ENCODE results near the gene CCL27. TPM values are rescaled to one million over a fixed set of nuclear protein-coding genes. Genes with fewer than 3 reads are reported as not detected.

CCL27 gene
- total and polyA plus RNA-seq, 10 of the 15 experiments (the other 5 are each of a cell fraction or from before 2014, with no cell fraction given) = 0.45 TPM; not detected in 9

DNA sequence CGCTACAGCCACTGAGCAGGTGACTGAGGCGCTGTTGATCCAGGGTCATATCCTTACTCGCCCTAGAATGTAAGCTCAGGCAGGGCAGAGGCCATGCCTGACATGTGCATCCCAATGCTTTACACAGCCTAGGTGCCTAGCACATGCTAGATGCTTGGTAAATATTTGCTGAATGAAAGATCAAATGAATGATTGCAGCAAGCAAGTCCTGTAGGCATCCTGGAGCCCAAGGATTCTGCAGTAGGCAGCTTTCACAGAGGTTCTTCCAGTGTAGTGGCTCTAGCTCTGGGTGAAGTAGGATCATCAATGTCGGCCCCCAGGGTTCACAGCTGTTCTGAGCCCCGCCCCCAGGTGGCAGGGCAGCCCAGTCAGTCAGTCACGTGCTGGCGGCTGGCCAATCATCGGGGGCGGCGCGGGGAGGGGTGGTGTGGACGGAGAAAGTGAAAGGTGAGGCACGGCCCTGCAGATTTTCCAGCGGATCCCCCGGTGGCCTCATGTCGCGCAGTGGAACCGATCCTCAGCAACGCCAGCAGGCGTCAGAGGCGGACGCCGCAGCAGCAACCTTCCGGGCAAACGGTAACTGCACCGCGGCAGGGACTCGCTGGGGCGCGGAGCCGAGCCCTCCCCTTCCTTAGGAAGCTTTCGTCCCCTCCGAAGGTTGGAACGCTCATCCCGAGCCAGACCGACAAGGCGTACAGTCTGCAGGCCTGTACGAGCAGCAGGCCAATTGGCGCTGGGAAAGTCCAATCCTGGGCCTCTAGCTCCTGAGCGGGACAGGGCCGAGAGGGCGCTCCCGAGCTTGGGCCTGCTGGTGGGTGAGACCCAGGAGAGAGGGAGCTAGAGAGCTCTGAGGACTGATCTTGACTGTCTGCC, 16.0 kb downstream of the CCL27 start, which contains the start of gene GALT (continued):
- no peak for TF ChIP-seq MLLT1 (IDR thresholded peaks at IDR 0.05)
- no peak for TF ChIP-seq WRNIP1 (IDR thresholded peaks at IDR 0.05; ENCODE audit: borderline replicate concordance, low read depth, low read length)
- no peak for TF ChIP-seq MEF2B (IDR thresholded peaks at IDR 0.05; ENCODE audit: partially characterized antibody, poor library complexity, severe bottlenecking)
- TF ChIP-seq, protein P1, sequence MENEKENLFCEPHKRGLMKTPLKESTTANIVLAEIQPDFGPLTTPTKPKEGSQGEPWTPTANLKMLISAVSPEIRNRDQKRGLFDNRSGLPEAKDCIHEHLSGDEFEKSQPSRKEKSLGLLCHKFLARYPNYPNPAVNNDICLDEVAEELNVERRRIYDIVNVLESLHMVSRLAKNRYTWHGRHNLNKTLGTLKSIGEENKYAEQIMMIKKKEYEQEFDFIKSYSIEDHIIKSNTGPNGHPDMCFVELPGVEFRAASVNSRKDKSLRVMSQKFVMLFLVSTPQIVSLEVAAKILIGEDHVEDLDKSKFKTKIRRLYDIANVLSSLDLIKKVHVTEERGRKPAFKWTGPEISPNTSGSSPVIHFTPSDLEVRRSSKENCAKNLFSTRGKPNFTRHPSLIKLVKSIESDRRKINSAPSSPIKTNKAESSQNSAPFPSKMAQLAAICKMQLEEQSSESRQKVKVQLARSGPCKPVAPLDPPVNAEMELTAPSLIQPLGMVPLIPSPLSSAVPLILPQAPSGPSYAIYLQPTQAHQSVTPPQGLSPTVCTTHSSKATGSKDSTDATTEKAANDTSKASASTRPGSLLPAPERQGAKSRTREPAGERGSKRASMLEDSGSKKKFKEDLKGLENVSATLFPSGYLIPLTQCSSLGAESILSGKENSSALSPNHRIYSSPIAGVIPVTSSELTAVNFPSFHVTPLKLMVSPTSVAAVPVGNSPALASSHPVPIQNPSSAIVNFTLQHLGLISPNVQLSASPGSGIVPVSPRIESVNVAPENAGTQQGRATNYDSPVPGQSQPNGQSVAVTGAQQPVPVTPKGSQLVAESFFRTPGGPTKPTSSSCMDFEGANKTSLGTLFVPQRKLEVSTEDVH (IDR thresholded peaks at IDR 0.05; ENCODE audit: low read depth, partially characterized antibody) = no peak
- TF ChIP-seq PAX5 (IDR thresholded peaks at IDR 0.05; ENCODE audit: borderline replicate concordance, low read depth, low read length) = no peak
- no peak for TF ChIP-seq ATF2 (IDR thresholded peaks at IDR 0.05; ENCODE audit: low read length)
- TF ChIP-seq ZNF687 (IDR thresholded peaks at IDR 0.05) = 0 out of 2 replicates have a peak, but pooled peaks have one; percentile 24
- TF ChIP-seq, protein P2, sequence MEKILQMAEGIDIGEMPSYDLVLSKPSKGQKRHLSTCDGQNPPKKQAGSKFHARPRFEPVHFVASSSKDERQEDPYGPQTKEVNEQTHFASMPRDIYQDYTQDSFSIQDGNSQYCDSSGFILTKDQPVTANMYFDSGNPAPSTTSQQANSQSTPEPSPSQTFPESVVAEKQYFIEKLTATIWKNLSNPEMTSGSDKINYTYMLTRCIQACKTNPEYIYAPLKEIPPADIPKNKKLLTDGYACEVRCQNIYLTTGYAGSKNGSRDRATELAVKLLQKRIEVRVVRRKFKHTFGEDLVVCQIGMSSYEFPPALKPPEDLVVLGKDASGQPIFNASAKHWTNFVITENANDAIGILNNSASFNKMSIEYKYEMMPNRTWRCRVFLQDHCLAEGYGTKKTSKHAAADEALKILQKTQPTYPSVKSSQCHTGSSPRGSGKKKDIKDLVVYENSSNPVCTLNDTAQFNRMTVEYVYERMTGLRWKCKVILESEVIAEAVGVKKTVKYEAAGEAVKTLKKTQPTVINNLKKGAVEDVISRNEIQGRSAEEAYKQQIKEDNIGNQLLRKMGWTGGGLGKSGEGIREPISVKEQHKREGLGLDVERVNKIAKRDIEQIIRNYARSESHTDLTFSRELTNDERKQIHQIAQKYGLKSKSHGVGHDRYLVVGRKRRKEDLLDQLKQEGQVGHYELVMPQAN (conservative IDR thresholded peaks at IDR 0.05) = peak; percentile 30
- no peak for TF ChIP-seq GABPA (IDR thresholded peaks at IDR 0.05; ENCODE audit: low read depth)
- TF ChIP-seq, protein P3, sequence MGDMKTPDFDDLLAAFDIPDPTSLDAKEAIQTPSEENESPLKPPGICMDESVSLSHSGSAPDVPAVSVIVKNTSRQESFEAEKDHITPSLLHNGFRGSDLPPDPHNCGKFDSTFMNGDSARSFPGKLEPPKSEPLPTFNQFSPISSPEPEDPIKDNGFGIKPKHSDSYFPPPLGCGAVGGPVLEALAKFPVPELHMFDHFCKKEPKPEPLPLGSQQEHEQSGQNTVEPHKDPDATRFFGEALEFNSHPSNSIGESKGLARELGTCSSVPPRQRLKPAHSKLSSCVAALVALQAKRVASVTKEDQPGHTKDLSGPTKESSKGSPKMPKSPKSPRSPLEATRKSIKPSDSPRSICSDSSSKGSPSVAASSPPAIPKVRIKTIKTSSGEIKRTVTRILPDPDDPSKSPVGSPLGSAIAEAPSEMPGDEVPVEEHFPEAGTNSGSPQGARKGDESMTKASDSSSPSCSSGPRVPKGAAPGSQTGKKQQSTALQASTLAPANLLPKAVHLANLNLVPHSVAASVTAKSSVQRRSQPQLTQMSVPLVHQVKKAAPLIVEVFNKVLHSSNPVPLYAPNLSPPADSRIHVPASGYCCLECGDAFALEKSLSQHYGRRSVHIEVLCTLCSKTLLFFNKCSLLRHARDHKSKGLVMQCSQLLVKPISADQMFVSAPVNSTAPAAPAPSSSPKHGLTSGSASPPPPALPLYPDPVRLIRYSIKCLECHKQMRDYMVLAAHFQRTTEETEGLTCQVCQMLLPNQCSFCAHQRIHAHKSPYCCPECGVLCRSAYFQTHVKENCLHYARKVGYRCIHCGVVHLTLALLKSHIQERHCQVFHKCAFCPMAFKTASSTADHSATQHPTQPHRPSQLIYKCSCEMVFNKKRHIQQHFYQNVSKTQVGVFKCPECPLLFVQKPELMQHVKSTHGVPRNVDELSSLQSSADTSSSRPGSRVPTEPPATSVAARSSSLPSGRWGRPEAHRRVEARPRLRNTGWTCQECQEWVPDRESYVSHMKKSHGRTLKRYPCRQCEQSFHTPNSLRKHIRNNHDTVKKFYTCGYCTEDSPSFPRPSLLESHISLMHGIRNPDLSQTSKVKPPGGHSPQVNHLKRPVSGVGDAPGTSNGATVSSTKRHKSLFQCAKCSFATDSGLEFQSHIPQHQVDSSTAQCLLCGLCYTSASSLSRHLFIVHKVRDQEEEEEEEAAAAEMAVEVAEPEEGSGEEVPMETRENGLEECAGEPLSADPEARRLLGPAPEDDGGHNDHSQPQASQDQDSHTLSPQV (IDR thresholded peaks at IDR 0.05) = no peak
